Gastrocnemius medialis (tissue), 4 donors: ENCODE data around the gene TBC1D32.

Experiments
- CTCF ChIP-seq, 5 experiments: fragments of 450-650 bp in 3 of 5; fragments of 200-600 bp in 2 of 5; sonication (generic) in 2 of 5; IDR thresholded peaks in 4 of 5; conservative IDR thresholded peaks in 1 of 5; 1 replicate in 4 of 5; 2 replicates in 1 of 5; pipeline ENCODE4 v1.5.1; 2016 to 2019; ENCODE audit warnings: antibody characterized with exemption in 5 of 5, mild to moderate bottlenecking in 3 of 5, moderate library complexity in 3 of 5
- POLR2A ChIP-seq, 2 donors: fragments of 450-650 bp; IDR thresholded peaks; one replicate each; pipeline ENCODE4 v1.6.1; 2017; ENCODE audit warnings: antibody characterized with exemption in 2 of 2, mild to moderate bottlenecking in 2 of 2, moderate library complexity in 2 of 2

- no peak for TF ChIP-seq CTCF (IDR thresholded peaks at IDR 0.05 in 4 of 5, conservative IDR thresholded peaks at IDR 0.05 in 1 of 5)
- TF ChIP-seq POLR2A (IDR thresholded peaks at IDR 0.05), result no peak
Observed at GRCh38 chr6:121297694-121298093, 36.6 kb downstream of the TBC1D32 start.
